HEK293 (cell line): ENCODE measurements around the gene MAGI1.

Source experiments
- CTCF ChIA-PET: fragments of 350-600 bp; formaldehyde crosslinking; extraction: SDS; loops from one replicate; lab custom pipeline; 2021; ENCODE audit warnings: antibody characterized with exemption; lab: Yijun Ruan, JAX
- POLR2A ChIA-PET: fragments of 300-600 bp; formaldehyde crosslinking; extraction: SDS; loops from one replicate; lab custom pipeline; 2020; ENCODE audit warnings: antibody characterized with exemption, inconsistent platforms; lab: Yijun Ruan, JAX
- H3K27ac ChIP-seq: fragments of 200-500 bp; sonication (Bioruptor generic); 2 replicates; pipeline ENCODE4 v1.5.1; 2014; ENCODE audit warnings: low read depth, low read length, control low read depth, inconsistent platforms; ENCODE audit errors: extremely low read depth
- H3K36me3 ChIP-seq, 2 experiments: fragments of 200-500 bp in 1 of 2; sonication (Bioruptor generic) in 1 of 2; 1 replicate in 1 of 2; 2 replicates in 1 of 2; pipeline ENCODE4 v1.5.1; 2014 to 2017; ENCODE audit warnings: inconsistent platforms in 2 of 2, low read length in 2 of 2; ENCODE audit not compliant: control insufficient read depth in 2 of 2, insufficient read depth in 1 of 2
- H3K4me1 ChIP-seq: fragments of 200-500 bp; sonication (Bioruptor generic); 2 replicates; pipeline ENCODE4 v1.5.1; 2014; ENCODE audit warnings: mild to moderate bottlenecking, low read length, inconsistent platforms; ENCODE audit not compliant: control insufficient read depth, insufficient read depth
- H3K4me3 ChIP-seq: 2 replicates; pipeline ENCODE4 v1.5.1; 2011; ENCODE audit warnings: low read depth, mild to moderate bottlenecking, control low read depth, low read length, moderate library complexity
- H3K9me3 ChIP-seq: fragments of 200-500 bp; sonication (Bioruptor generic); 2 replicates; pipeline ENCODE4 v1.5.1; 2014; ENCODE audit warnings: low read depth, low read length, inconsistent platforms; ENCODE audit not compliant: control insufficient read depth, insufficient read depth
- GLIS1 ChIP-seq: fragments of 450-650 bp; formaldehyde crosslinking; IDR thresholded peaks from 2 replicates; pipeline ENCODE4 v1.5.1; 2016; ENCODE audit warnings: missing biosample characterization, missing genetic modification characterization
- HOXD13 ChIP-seq: sonication (generic); formaldehyde crosslinking; IDR thresholded peaks from 2 replicates; pipeline ENCODE4 v1.8.0; 2022; ENCODE audit warnings: missing genetic modification reagents, borderline replicate concordance
- MZF1 ChIP-seq: fragments of 450-650 bp; formaldehyde crosslinking; IDR thresholded peaks from 2 replicates; pipeline ENCODE4 v1.5.1; 2017; ENCODE audit warnings: missing biosample characterization, missing genetic modification characterization, borderline replicate concordance
- OVOL3 ChIP-seq: fragments of 450-650 bp; formaldehyde crosslinking; IDR thresholded peaks from 2 replicates; pipeline ENCODE4 v1.5.1; 2016; ENCODE audit warnings: missing biosample characterization, missing genetic modification characterization
- SCRT2 ChIP-seq: fragments of 450-650 bp; formaldehyde crosslinking; IDR thresholded peaks from 2 replicates; pipeline ENCODE4 v1.5.1; 2016; ENCODE audit warnings: missing biosample characterization, missing genetic modification characterization
- TCF7L2 ChIP-seq: IDR thresholded peaks from 2 replicates; pipeline ENCODE4 v1.6.1; 2011; ENCODE audit warnings: low read depth, mild to moderate bottlenecking, inconsistent platforms, low read length, moderate library complexity, borderline replicate concordance
- TRIM28 ChIP-seq: IDR thresholded peaks from 2 replicates; pipeline ENCODE4 v1.6.1; 2011; ENCODE audit warnings: low read length, control low read depth, borderline replicate concordance
- ZBTB49 ChIP-seq: fragments of 450-650 bp; formaldehyde crosslinking; IDR thresholded peaks from 2 replicates; pipeline ENCODE4 v1.5.1; 2016; ENCODE audit warnings: missing biosample characterization, missing genetic modification characterization, low read depth
- ZEB2 ChIP-seq: fragments of 450-650 bp; formaldehyde crosslinking; IDR thresholded peaks from 2 replicates; pipeline ENCODE4 v1.5.1; 2016; ENCODE audit warnings: missing biosample characterization, missing genetic modification characterization
- ZFP37 ChIP-seq: fragments of 450-650 bp; formaldehyde crosslinking; IDR thresholded peaks from 2 replicates; pipeline ENCODE4 v1.5.1; 2016; ENCODE audit warnings: missing biosample characterization, missing genetic modification characterization
- ZNF133 ChIP-seq: fragments of 450-650 bp; formaldehyde crosslinking; IDR thresholded peaks from 2 replicates; pipeline ENCODE4 v1.5.1; 2016; ENCODE audit warnings: missing biosample characterization, missing genetic modification characterization
- ZNF146 ChIP-seq: fragments of 450-650 bp; formaldehyde crosslinking; IDR thresholded peaks from 2 replicates; pipeline ENCODE4 v1.5.1; 2016; ENCODE audit warnings: missing biosample characterization, missing genetic modification characterization
- ZNF174 ChIP-seq: fragments of 450-650 bp; formaldehyde crosslinking; IDR thresholded peaks from 2 replicates; pipeline ENCODE4 v1.5.0; 2017; ENCODE audit warnings: missing biosample characterization, mild to moderate bottlenecking, missing genetic modification characterization
- ZNF184 ChIP-seq: fragments of 450-650 bp; IDR thresholded peaks from 2 replicates; pipeline ENCODE4 v1.5.1; 2018; ENCODE audit warnings: missing biosample characterization, mild to moderate bottlenecking, missing genetic modification characterization
- ZNF24 ChIP-seq: fragments of 450-650 bp; formaldehyde crosslinking; IDR thresholded peaks from 2 replicates; pipeline ENCODE4 v1.5.1; 2016; ENCODE audit warnings: missing biosample characterization, missing genetic modification characterization
- ZNF248 ChIP-seq: fragments of 450-650 bp; formaldehyde crosslinking; IDR thresholded peaks from 2 replicates; pipeline ENCODE4 v1.5.1; 2017; ENCODE audit warnings: missing biosample characterization, missing genetic modification characterization
- ZNF37A ChIP-seq: fragments of 450-650 bp; IDR thresholded peaks from 2 replicates; pipeline ENCODE4 v1.5.1; 2018; ENCODE audit warnings: missing biosample characterization, missing genetic modification characterization
- ZNF521 ChIP-seq: fragments of 450-650 bp; formaldehyde crosslinking; IDR thresholded peaks from 2 replicates; pipeline ENCODE4 v1.5.1; 2017; ENCODE audit warnings: missing biosample characterization, mild to moderate bottlenecking, missing genetic modification characterization
- ZNF529 ChIP-seq: fragments of 450-650 bp; formaldehyde crosslinking; IDR thresholded peaks from 2 replicates; pipeline ENCODE4 v1.5.1; 2017; ENCODE audit warnings: missing genetic modification characterization, missing biosample characterization; ENCODE audit not compliant: insufficient replicate concordance
- ZNF580 ChIP-seq: fragments of 450-650 bp; formaldehyde crosslinking; IDR thresholded peaks from 2 replicates; pipeline ENCODE4 v1.5.1; 2016; ENCODE audit warnings: missing biosample characterization, missing genetic modification characterization
- ZNF596 ChIP-seq: fragments of 450-650 bp; IDR thresholded peaks from 2 replicates; pipeline ENCODE4 v1.5.0; 2018; ENCODE audit warnings: missing biosample characterization, mild to moderate bottlenecking, missing genetic modification characterization, moderate library complexity
- ZNF626 ChIP-seq: fragments of 450-650 bp; sonication (Bioruptor Pico); formaldehyde crosslinking; IDR thresholded peaks from 2 replicates; pipeline ENCODE4 v1.5.1; 2018; ENCODE audit warnings: missing biosample characterization, missing genetic modification characterization, inconsistent platforms
- ZNF629 ChIP-seq: fragments of 450-650 bp; formaldehyde crosslinking; IDR thresholded peaks from 2 replicates; pipeline ENCODE4 v1.5.1; 2017; ENCODE audit warnings: missing biosample characterization, missing genetic modification characterization
- ZNF664 ChIP-seq: fragments of 450-650 bp; formaldehyde crosslinking; IDR thresholded peaks from 2 replicates; pipeline ENCODE4 v1.5.1; 2016; ENCODE audit warnings: missing biosample characterization, missing genetic modification characterization
- ZNF777 ChIP-seq: fragments of 450-650 bp; formaldehyde crosslinking; IDR thresholded peaks from 2 replicates; pipeline ENCODE4 v1.5.1; 2017; ENCODE audit warnings: missing biosample characterization, missing genetic modification characterization, borderline replicate concordance
- TF ChIP-seq, protein P1 (sequence below): fragments of 450-650 bp; formaldehyde crosslinking; IDR thresholded peaks from 2 replicates; pipeline ENCODE4 v1.5.1; 2016; ENCODE audit warnings: missing biosample characterization, missing genetic modification characterization, low read depth
- TF ChIP-seq, protein P2 (sequence below): fragments of 450-650 bp; formaldehyde crosslinking; IDR thresholded peaks from 2 replicates; pipeline ENCODE4 v1.5.1; 2016; ENCODE audit warnings: missing biosample characterization, missing genetic modification characterization

MAGI1 gene

DNA sequence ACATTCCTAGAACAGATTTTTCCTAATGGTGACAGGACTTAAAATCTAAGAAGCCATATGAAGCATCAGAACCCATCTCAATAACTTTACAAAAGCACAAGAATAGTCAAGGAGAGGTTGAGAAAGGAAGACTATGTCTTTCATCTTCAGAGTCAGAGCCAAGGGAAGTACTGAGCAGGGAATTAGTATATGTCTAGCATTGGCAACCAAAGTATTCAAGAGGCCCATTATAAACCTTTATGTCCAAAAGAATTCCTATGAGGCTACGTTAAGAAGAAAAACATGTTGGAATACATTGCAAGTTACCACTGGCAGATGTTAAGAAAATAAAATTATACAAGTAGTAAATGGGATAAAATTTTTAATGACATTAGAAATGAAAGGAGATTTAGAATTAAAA lies 150.5 kb downstream of the MAGI1 start:
- ChIA-PET POLR2A (no interaction called here), CTCF (interaction anchor here (0.6 kb wide), 1 partner anchor 129 kb away, joined by 3 read pairs; no protein-coding TSS in a partner anchor)
- no peaks in the 10 kb centered on the region for H3K9me3 ChIP-seq
- no peak overlapping the region for H3K27ac ChIP-seq
- peaks cover 3% of the 10 kb centered on the region; the same call in 1 of the 2 replicates for H3K4me1 ChIP-seq
- TF ChIP-seq MZF1 (tag by site-specific recombination) (no peak), SCRT2 (tag by site-specific recombination) (no peak), ZNF133 (tag by site-specific recombination) (no peak), ZNF521 (tag by site-specific recombination) (no peak), ZNF629 (tag by site-specific recombination) (no peak), ZNF580 (tag by site-specific recombination) (no peak), ZNF529 (tag by site-specific recombination) (no peak), HOXD13 (no peak), ZNF174 (no peak), ZNF777 (no peak), ZFP37 (no peak), TCF7L2 (no peak), OVOL3 (tag by site-specific recombination) (no peak), ZBTB49 (tag by site-specific recombination) (no peak), ZNF146 (tag by site-specific recombination) (no peak), ZNF596 (tag by site-specific recombination) (no peak)
- H3K4me3 ChIP-seq = no peak overlapping the region
- H3K36me3 ChIP-seq = no peaks in the 10 kb centered on the region

GRCh38 chr3:65886391-65886790 lies 152.3 kb downstream of the MAGI1 start:
- H3K4me1 ChIP-seq = peaks cover 4% of the 10 kb centered on the region; the same call in 1 of the 2 replicates

More at GRCh38 chr3:65886391-65886790, 152.3 kb downstream of the MAGI1 start:
- no peaks in the 10 kb centered on the region for H3K36me3 ChIP-seq
- TF ChIP-seq ZNF184 (tag by site-specific recombination) = no peak
- TF ChIP-seq, protein P1, sequence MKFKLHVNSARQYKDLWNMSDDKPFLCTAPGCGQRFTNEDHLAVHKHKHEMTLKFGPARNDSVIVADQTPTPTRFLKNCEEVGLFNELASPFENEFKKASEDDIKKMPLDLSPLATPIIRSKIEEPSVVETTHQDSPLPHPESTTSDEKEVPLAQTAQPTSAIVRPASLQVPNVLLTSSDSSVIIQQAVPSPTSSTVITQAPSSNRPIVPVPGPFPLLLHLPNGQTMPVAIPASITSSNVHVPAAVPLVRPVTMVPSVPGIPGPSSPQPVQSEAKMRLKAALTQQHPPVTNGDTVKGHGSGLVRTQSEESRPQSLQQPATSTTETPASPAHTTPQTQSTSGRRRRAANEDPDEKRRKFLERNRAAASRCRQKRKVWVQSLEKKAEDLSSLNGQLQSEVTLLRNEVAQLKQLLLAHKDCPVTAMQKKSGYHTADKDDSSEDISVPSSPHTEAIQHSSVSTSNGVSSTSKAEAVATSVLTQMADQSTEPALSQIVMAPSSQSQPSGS (tag by site-specific recombination) = no peak
- TF ChIP-seq ZNF626 = no peak
- TF ChIP-seq ZNF248 = no peak
- no peak for TF ChIP-seq GLIS1
- no peak for TF ChIP-seq ZNF37A (tag by site-specific recombination)
- no peak for TF ChIP-seq ZNF664 (tag by site-specific recombination)
- no peak for TF ChIP-seq ZEB2 (tag by site-specific recombination)
- TF ChIP-seq ZNF24 = no peak
- TF ChIP-seq, protein P2, sequence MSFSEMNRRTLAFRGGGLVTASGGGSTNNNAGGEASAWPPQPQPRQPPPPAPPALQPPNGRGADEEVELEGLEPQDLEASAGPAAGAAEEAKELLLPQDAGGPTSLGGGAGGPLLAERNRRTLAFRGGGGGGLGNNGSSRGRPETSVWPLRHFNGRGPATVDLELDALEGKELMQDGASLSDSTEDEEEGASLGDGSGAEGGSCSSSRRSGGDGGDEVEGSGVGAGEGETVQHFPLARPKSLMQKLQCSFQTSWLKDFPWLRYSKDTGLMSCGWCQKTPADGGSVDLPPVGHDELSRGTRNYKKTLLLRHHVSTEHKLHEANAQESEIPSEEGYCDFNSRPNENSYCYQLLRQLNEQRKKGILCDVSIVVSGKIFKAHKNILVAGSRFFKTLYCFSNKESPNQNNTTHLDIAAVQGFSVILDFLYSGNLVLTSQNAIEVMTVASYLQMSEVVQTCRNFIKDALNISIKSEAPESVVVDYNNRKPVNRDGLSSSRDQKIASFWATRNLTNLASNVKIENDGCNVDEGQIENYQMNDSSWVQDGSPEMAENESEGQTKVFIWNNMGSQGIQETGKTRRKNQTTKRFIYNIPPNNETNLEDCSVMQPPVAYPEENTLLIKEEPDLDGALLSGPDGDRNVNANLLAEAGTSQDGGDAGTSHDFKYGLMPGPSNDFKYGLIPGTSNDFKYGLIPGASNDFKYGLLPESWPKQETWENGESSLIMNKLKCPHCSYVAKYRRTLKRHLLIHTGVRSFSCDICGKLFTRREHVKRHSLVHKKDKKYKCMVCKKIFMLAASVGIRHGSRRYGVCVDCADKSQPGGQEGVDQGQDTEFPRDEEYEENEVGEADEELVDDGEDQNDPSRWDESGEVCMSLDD (tag by site-specific recombination) = no peak
- TF ChIP-seq TRIM28 = no peak
- H3K27ac ChIP-seq = no peak overlapping the region
- H3K4me3 ChIP-seq = no peak overlapping the region
- no peaks in the 10 kb centered on the region for H3K9me3 ChIP-seq
- ChIA-PET POLR2A (no interaction called here), CTCF (interaction anchor here (1.1 kb wide), 1 partner anchor 28 kb away, joined by 3 read pairs; no protein-coding TSS in a partner anchor)
